HepG2 (cell line): ENCODE results near the gene RIMBP2. TPM values are rescaled to one million over a fixed set of nuclear protein-coding genes. Genes with fewer than 3 reads are reported as not detected.

Experiments
- ATAC-seq: fragments of 200-7000 bp; cut with Tn5 transposase; 3 replicates; pipeline ENCODE4 v1.9.1; 2020; ENCODE audit warnings: mild to moderate bottlenecking, moderate library complexity
- BruUV-seq: library from RNA; stranded (reverse); fragments of 400-500 nt; replicated peaks from 2 replicates; lab custom pipeline; 2021; lab: Mats Ljungman, UMichigan
- CTCF ChIA-PET: fragments of 300-600 bp; formaldehyde crosslinking; extraction: SDS; loops from one replicate; lab custom pipeline; 2021; ENCODE audit warnings: low total read pairs, inconsistent platforms, low intra/inter-chr PET ratio; lab: Yijun Ruan, JAX
- POLR2A ChIA-PET: fragments of 350-600 bp; sonication (Branson Sonifier 250); formaldehyde crosslinking; loops from one replicate; lab custom pipeline; 2020; ENCODE audit warnings: antibody characterized with exemption, inconsistent platforms; lab: Yijun Ruan, JAX
- DNase-seq: peaks from one replicate; pipeline ENCODE4 v3.0.0-alpha.2; 2015; ENCODE audit warnings: low spot score
- FAIRE-seq: peaks from 3 replicates; lab custom pipeline; 2011; peaks lifted over from hg19 to GRCh38; lab: Jason Lieb, UNC
- H2AFZ ChIP-seq: one replicate; pipeline ENCODE4 v1.6.1; 2011; ENCODE audit warnings: low read length, inconsistent platforms
- H3K27ac ChIP-seq: fragments of 300-600 bp; 3 replicates; pipeline ENCODE4 v1.8.0; 2011; ENCODE audit warnings: mixed run types, mild to moderate bottlenecking, mixed read lengths, low read length, inconsistent platforms; ENCODE audit not compliant: insufficient read depth; ENCODE audit errors: extremely low read length
- H3K27me3 ChIP-seq, 2 experiments: fragments of 200-600 bp in 1 of 2; 2 replicates in 1 of 2; 3 replicates in 1 of 2; pipeline versions ENCODE4 v1.6.0 to v1.8.0; 2011; ENCODE audit warnings: low read length in 2 of 2, mild to moderate bottlenecking in 2 of 2, moderate library complexity in 2 of 2, inconsistent platforms in 1 of 2; ENCODE audit not compliant: insufficient read depth in 2 of 2, control insufficient read depth in 1 of 2
- H3K36me3 ChIP-seq, 2 experiments: fragments of 200-600 bp in 1 of 2; replicated peaks in 1 of 2; 2 replicates in 1 of 2; 3 replicates in 1 of 2; pipeline versions ENCODE4 v1.5.1 to v1.8.0; 2011; ENCODE audit warnings: low read length in 2 of 2, inconsistent platforms in 1 of 2; ENCODE audit not compliant: insufficient read depth in 2 of 2, control insufficient read depth in 1 of 2
- H3K4me1 ChIP-seq: 2 replicates; pipeline ENCODE4 v1.5.1; 2012; ENCODE audit warnings: low read length, inconsistent platforms; ENCODE audit not compliant: insufficient read depth
- H3K4me2 ChIP-seq: 2 replicates; pipeline ENCODE4 v1.6.0; 2011; ENCODE audit warnings: low read depth, low read length, inconsistent platforms
- H3K4me3 ChIP-seq, 3 experiments: fragments of 200-600 bp in 1 of 3; sonication (generic), shearing (Covaris generic) in 1 of 3; replicated peaks in 1 of 3; 2 replicates each; pipeline ENCODE4 v1.5.1; 2011 to 2016; ENCODE audit warnings: low read length in 3 of 3, inconsistent platforms in 2 of 3, low read depth in 2 of 3, mild to moderate bottlenecking in 2 of 3, control low read depth in 1 of 3, mixed read lengths in 1 of 3; ENCODE audit not compliant: insufficient read depth in 1 of 3
- H3K79me2 ChIP-seq: one replicate; pipeline ENCODE4 v1.6.1; 2011; ENCODE audit warnings: low read length, inconsistent platforms; ENCODE audit not compliant: insufficient read depth
- H3K9ac ChIP-seq: 2 replicates; pipeline ENCODE4 v1.6.0; 2011; ENCODE audit warnings: mild to moderate bottlenecking, low read depth, low read length, inconsistent platforms; ENCODE audit not compliant: insufficient read depth
- H3K9me3 ChIP-seq: 2 replicates; pipeline ENCODE4 v1.5.1; 2012; ENCODE audit warnings: mild to moderate bottlenecking, low read length
- H4K20me1 ChIP-seq: 2 replicates; pipeline ENCODE4 v1.6.0; 2011; ENCODE audit warnings: inconsistent platforms, mild to moderate bottlenecking, low read length, moderate library complexity; ENCODE audit not compliant: insufficient read depth
- ARHGAP35 ChIP-seq: sonication (generic); formaldehyde crosslinking; IDR thresholded peaks from 2 replicates; pipeline ENCODE4 v1.9.0; 2022; ENCODE audit warnings: mild to moderate bottlenecking, inconsistent platforms, moderate library complexity, missing genetic modification reagents, borderline replicate concordance
- BRD4 ChIP-seq: sonication (generic); formaldehyde crosslinking; IDR thresholded peaks from 2 replicates; pipeline ENCODE4 v1.4.0; 2020; ENCODE audit warnings: missing genetic modification reagents
- CCDC6 ChIP-seq: sonication (generic); formaldehyde crosslinking; IDR thresholded peaks from 2 replicates; pipeline ENCODE4 v1.8.1; 2022; ENCODE audit warnings: mild to moderate bottlenecking, missing genetic modification reagents, moderate library complexity
- DNMT3B ChIP-seq: conservative IDR thresholded peaks from 2 replicates; pipeline ENCODE4 v1.6.1; 2016; ENCODE audit warnings: missing biosample characterization, control low read depth
- FOXM1 ChIP-seq: sonication (generic); formaldehyde crosslinking; IDR thresholded peaks from 2 replicates; pipeline ENCODE4 v1.5.0; 2020; ENCODE audit warnings: missing genetic modification reagents
- PHF5A ChIP-seq: IDR thresholded peaks from one replicate; pipeline ENCODE4 v1.6.1; 2018; ENCODE audit warnings: low read depth, missing genetic modification reagents; ENCODE audit not compliant: unreplicated experiment
- PRDM15 ChIP-seq: sonication (generic); formaldehyde crosslinking; IDR thresholded peaks from 2 replicates; pipeline ENCODE4 v1.4.0; 2020; ENCODE audit warnings: missing genetic modification reagents
- SAP130 ChIP-seq: IDR thresholded peaks from 2 replicates; pipeline ENCODE4 v1.6.1; 2016; ENCODE audit warnings: low read depth
- SMAD9 ChIP-seq: sonication (generic); formaldehyde crosslinking; IDR thresholded peaks from 2 replicates; pipeline ENCODE4 v1.5.1; 2020; ENCODE audit warnings: mild to moderate bottlenecking, missing genetic modification reagents
- SP5 ChIP-seq: IDR thresholded peaks from 2 replicates; pipeline ENCODE4 v1.6.1; 2016; ENCODE audit warnings: low read depth, borderline replicate concordance
- TEAD3 ChIP-seq: optimal IDR thresholded peaks from 2 replicates; pipeline ENCODE3; 2016; ENCODE audit warnings: borderline replicate concordance
- TP53 ChIP-seq: sonication (generic); formaldehyde crosslinking; conservative IDR thresholded peaks from 2 replicates; pipeline ENCODE4 v1.4.0; 2020; ENCODE audit warnings: missing genetic modification reagents
- ZFP82 ChIP-seq: sonication (generic); formaldehyde crosslinking; IDR thresholded peaks from 2 replicates; pipeline ENCODE4 v1.5.1; 2020; ENCODE audit warnings: mild to moderate bottlenecking, missing genetic modification reagents, borderline replicate concordance
- ZNF33A ChIP-seq: sonication (generic); formaldehyde crosslinking; IDR thresholded peaks from 2 replicates; pipeline ENCODE4 v1.5.1; 2020; ENCODE audit warnings: missing genetic modification reagents, mild to moderate bottlenecking, moderate library complexity, borderline replicate concordance
- ZNF563 ChIP-seq: sonication (generic); formaldehyde crosslinking; IDR thresholded peaks from 2 replicates; pipeline ENCODE4 v1.8.0; 2022; ENCODE audit warnings: mild to moderate bottlenecking, moderate library complexity, missing genetic modification reagents
- ZNF768 ChIP-seq: sonication (generic); formaldehyde crosslinking; IDR thresholded peaks from 2 replicates; pipeline ENCODE4 v1.4.0; 2020; ENCODE audit warnings: missing genetic modification reagents
- ZNF782 ChIP-seq: sonication (generic); formaldehyde crosslinking; IDR thresholded peaks from 2 replicates; pipeline ENCODE4 v1.4.0; 2020; ENCODE audit warnings: missing genetic modification reagents, mild to moderate bottlenecking, borderline replicate concordance
- whole genome bisulfite sequencing: methylation state at CpG from one replicate; pipeline ENCODE4 v1.1.6; 2017; ENCODE audit warnings: low lambda C conversion rate; 5-methylcytosine and 5-hydroxymethylcytosine counted together
- in situ Hi-C: cut with HindIII; loops from 2 replicates; pipeline ENCODE4 v1.10.0; 2017; ENCODE audit warnings: low pct_unique_long_range_greater_than_20kb; ENCODE audit not compliant: extremely low pct_ligation_motif_present
- intact Hi-C: fragments of 100-400 bp; cut with micrococcal nuclease; formaldehyde crosslinking; loops from one replicate; pipeline ENCODE4 v1.10.0; 2022; ENCODE audit not compliant: unreplicated experiment
- polyA plus RNA-seq, 8 experiments: library from polyadenylated mRNA; depleted of rRNA in 3 of 8; stranded (reverse) in 7 of 8; unstranded in 1 of 8; fragments of >200 nt; fragmentation: Illumina TruSeq in 4 of 8; extraction: Trizol in 4 of 8; gene quantifications; 2 replicates each; pipeline versions ENCODE4 v1.2.1 to v1.2.3, GENCODE V29; 2011 to 2016; ENCODE audit warnings: low read depth in 4 of 8, missing spikeins in 1 of 8, mixed read lengths in 1 of 8; ENCODE audit not compliant: insufficient read depth in 1 of 8
- total RNA-seq, 5 experiments: library from RNA; depleted of rRNA; stranded (reverse); fragments of >200 nt; fragmentation: Illumina TruSeq; extraction: Trizol; gene quantifications; 2 replicates each; pipeline ENCODE4 v1.2.3, GENCODE V29; 2016; ENCODE audit warnings: low read depth in 1 of 5

RIMBP2 gene
- total and polyA plus RNA-seq, 2 of the 13 experiments (the other 11 are each of a cell fraction or from before 2014, with no cell fraction given) = 0.03 TPM; not detected in 1

GRCh38 chr12:130712346-130713065 is 3.6 kb downstream of the RIMBP2 start:
- Histone ChIP-seq H3K9me3 (no peaks in the 10 kb centered on the region), H3K27me3 (peaks cover 4 to 77% of the 10 kb centered on the region in 2 experiments), H4K20me1 (no peaks in the 10 kb centered on the region), H3K27ac (no peak overlapping the region), H3K4me3 (no peak overlapping the region), H3K4me2 (no peak overlapping the region), H3K4me1 (no peaks in the 10 kb centered on the region), H3K79me2 (no peaks in the 10 kb centered on the region), H3K9ac (no peak overlapping the region), H3K36me3 (no peaks in the 10 kb centered on the region), H2AFZ (no peak overlapping the region)
- ATAC-seq (no peak), FAIRE-seq (no peak), DNase-seq (no peak)
- no TSS peak for BruUV-seq
- CTCF ChIA-PET = no interaction called here
- TF ChIP-seq ZNF33A (CRISPR knock-in tag) (no peak), ZFP82 (CRISPR knock-in tag) (no peak), BRD4 (CRISPR knock-in tag) (no peak), ZNF768 (no peak), TEAD3 (no peak), ZNF782 (no peak), SMAD9 (CRISPR knock-in tag) (no peak), PHF5A (CRISPR knock-in tag) (no peak), ARHGAP35 (CRISPR knock-in tag) (no peak), SAP130 (CRISPR knock-in tag) (no peak), PRDM15 (CRISPR knock-in tag) (no peak), CCDC6 (no peak), FOXM1 (CRISPR knock-in tag) (no peak), ZNF563 (CRISPR knock-in tag) (no peak), DNMT3B (CRISPR knock-in tag) (no peak), TP53 (CRISPR knock-in tag) (no peak), SP5 (CRISPR knock-in tag) (no peak)
- intact Hi-C loops = no loop called here
- WGBS = 18% methylated on average over 18 of the region's 20 CpGs
- POLR2A ChIA-PET = no interaction called here
- in situ Hi-C loops = no loop called here
